Progenitor cell of endocrine pancreas (in vitro differentiated cells): ENCODE results near the gene COX20. TPM values are rescaled to one million over a fixed set of nuclear protein-coding genes. Genes with fewer than 3 reads are reported as not detected.

Experiments used
- DNase-seq: peaks from one replicate; pipeline ENCODE4 v3.0.0; 2021; ENCODE audit warnings: low spot score; ENCODE audit not compliant: unreplicated experiment
- H3K27ac Mint-ChIP-seq: 2 replicates; pipeline ENCODE4 v1.8.0; 2021; ENCODE audit warnings: mild to moderate bottlenecking, moderate library complexity, mixed read lengths
- H3K27me3 Mint-ChIP-seq: 2 replicates; pipeline ENCODE4 v1.8.0; 2021; ENCODE audit warnings: mixed read lengths
- H3K36me3 Mint-ChIP-seq: 2 replicates; pipeline ENCODE4 v1.8.0; 2022; ENCODE audit warnings: mixed read lengths; ENCODE audit not compliant: insufficient read depth
- H3K4me1 Mint-ChIP-seq: 2 replicates; pipeline ENCODE4 v1.8.0; 2021; ENCODE audit warnings: low read depth, mixed read lengths
- H3K4me3 Mint-ChIP-seq: 2 replicates; pipeline ENCODE4 v1.8.0; 2021; ENCODE audit warnings: low read depth, mild to moderate bottlenecking, moderate library complexity, mixed read lengths
- H3K9me3 Mint-ChIP-seq: 2 replicates; pipeline ENCODE4 v1.8.0; 2021; ENCODE audit warnings: low read depth, mixed read lengths
- total RNA-seq: library from RNA; stranded (reverse); gene quantifications from 2 replicates; pipeline ENCODE4 v1.2.1, GENCODE V29; 2021
- TF ChIP-seq, protein P1 (sequence below): fragments of 200-600 bp; sonication (generic); IDR thresholded peaks from one replicate; pipeline ENCODE4 v1.5.0; 2021; ENCODE audit warnings: antibody characterized with exemption, mild to moderate bottlenecking; ENCODE audit not compliant: unreplicated experiment

Gene COX20
- total RNA-seq, 1 donor from 2014 or later = 31.8 TPM

DNA sequence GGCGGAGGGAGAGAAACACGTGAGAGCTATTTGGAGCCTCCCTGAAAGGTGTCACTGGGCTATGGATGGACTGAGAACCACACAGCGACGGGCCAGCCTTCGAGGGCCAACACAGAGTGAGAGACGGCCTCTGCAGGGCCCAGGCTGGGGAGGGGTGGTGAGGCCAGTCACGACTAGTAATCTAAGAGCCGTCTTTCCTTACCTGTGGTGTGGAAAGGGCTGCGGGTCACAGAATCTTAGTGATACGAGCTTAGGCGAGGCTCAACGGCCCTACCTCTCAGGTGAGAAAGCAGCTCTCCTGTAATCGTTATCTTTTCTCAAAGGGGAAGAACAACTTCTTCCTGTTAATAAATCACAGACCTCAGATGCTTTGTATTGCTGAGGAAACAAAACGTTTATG, 33.4 kb upstream of the COX20 start:
- Mint-ChIP-seq H3K27ac (no peak overlapping the region), H3K36me3 (no peaks in the 10 kb centered on the region), H3K9me3 (no peaks in the 10 kb centered on the region), H3K4me3 (no peak overlapping the region), H3K27me3 (no peaks in the 10 kb centered on the region), H3K4me1 (peaks cover 6% of the 10 kb centered on the region)
- TF ChIP-seq, protein P1, sequence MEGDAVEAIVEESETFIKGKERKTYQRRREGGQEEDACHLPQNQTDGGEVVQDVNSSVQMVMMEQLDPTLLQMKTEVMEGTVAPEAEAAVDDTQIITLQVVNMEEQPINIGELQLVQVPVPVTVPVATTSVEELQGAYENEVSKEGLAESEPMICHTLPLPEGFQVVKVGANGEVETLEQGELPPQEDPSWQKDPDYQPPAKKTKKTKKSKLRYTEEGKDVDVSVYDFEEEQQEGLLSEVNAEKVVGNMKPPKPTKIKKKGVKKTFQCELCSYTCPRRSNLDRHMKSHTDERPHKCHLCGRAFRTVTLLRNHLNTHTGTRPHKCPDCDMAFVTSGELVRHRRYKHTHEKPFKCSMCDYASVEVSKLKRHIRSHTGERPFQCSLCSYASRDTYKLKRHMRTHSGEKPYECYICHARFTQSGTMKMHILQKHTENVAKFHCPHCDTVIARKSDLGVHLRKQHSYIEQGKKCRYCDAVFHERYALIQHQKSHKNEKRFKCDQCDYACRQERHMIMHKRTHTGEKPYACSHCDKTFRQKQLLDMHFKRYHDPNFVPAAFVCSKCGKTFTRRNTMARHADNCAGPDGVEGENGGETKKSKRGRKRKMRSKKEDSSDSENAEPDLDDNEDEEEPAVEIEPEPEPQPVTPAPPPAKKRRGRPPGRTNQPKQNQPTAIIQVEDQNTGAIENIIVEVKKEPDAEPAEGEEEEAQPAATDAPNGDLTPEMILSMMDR = no peak
- no peak for DNase-seq

DNA sequence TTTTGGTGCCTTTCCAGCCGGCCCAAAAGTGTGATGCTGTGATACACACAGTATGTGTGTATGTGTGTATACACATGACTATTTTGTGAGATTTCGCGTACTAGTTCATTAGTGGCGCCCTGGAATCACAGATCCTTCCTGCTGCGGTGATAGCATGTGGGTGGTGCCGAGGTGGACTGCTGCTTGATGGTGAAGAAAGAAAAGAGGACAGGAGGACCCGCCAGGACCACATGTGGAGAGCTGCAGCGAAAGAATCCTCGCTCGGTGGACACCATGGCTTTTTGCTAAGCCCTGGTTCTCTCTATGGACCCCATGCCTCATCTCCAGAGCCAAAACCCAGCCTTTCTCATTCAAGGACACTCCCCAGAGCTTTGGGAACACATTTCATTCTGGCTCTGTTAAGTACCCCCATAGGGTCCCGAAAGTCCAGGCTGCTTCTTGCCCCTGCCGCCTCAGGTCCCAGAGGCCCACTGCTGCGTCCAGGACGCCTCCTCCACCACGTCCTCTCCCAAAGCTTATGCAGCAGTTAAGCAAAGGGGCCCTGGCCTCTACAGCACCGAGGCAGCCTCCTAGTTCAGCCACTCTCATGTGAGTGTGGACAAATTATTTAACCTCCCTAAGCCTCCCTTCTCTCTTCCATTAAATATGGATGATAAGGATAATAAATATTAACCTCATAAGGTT, 32.8 kb upstream of the COX20 start:
- Mint-ChIP-seq H3K4me3 (no peak overlapping the region), H3K9me3 (no peaks in the 10 kb centered on the region), H3K27me3 (no peaks in the 10 kb centered on the region), H3K4me1 (peaks cover 6% of the 10 kb centered on the region), H3K36me3 (no peaks in the 10 kb centered on the region), H3K27ac (no peak overlapping the region)
- no peak for DNase-seq
- TF ChIP-seq, protein P1 = no peak

DNA sequence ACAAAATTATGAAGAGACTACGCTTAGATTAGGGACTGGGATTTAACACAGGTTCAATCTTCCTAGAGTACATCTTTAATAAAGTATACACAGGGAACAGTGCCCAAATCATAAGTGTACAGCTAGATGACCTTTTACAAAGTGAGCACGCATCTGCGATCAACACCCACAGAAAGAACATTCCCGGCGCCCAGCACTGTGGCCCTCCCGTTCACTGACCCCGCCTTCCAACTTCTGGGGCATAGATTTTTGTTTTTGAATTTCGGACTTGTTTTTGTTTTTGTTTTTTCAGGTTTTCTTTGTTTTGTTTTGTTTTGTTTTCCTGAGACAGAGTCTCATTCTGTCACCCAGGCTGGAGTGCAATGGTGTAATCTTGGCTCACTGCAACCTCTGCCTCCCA, 30.6 kb upstream of the COX20 start:
- H3K9me3 Mint-ChIP-seq = no peaks in the 10 kb centered on the region

DNA sequence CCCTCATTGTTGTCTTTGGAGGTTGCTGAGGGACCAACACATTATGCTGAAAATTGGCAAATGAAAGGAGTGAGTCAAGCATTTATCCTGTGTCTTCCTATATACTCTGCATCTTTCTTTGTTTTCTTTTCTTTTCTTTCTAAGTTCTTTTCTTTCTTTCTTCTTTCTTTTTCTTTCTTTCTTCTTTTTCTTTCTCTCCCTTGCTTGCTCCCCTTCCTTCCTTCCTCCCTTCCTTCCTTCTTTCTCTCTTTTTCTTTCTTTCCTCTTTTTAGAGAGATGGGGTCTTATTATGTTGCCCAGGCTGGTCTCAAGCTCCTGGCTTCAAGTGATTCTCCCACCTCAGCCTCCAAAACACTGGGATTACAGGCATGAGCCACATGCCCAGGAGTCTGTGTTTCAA, 28.3 kb upstream of the COX20 start:
- peaks cover 3% of the 10 kb centered on the region for H3K4me1 Mint-ChIP-seq
- no peak for DNase-seq
- H3K36me3 Mint-ChIP-seq = no peaks in the 10 kb centered on the region
- no peaks in the 10 kb centered on the region for H3K9me3 Mint-ChIP-seq
- no peak overlapping the region for H3K27ac Mint-ChIP-seq
- TF ChIP-seq, protein P1 = no peak
- H3K4me3 Mint-ChIP-seq = no peak overlapping the region
- peaks cover 2% of the 10 kb centered on the region for H3K27me3 Mint-ChIP-seq

More for the DNA sequence above, 30.6 kb upstream of the COX20 start:
- no peak overlapping the region for H3K4me3 Mint-ChIP-seq
- no peaks in the 10 kb centered on the region for H3K36me3 Mint-ChIP-seq
- no peak overlapping the region for H3K27ac Mint-ChIP-seq
- peaks cover 6% of the 10 kb centered on the region for H3K4me1 Mint-ChIP-seq
- no peaks in the 10 kb centered on the region for H3K27me3 Mint-ChIP-seq
- TF ChIP-seq, protein P1 = no peak
- DNase-seq = no peak

DNA sequence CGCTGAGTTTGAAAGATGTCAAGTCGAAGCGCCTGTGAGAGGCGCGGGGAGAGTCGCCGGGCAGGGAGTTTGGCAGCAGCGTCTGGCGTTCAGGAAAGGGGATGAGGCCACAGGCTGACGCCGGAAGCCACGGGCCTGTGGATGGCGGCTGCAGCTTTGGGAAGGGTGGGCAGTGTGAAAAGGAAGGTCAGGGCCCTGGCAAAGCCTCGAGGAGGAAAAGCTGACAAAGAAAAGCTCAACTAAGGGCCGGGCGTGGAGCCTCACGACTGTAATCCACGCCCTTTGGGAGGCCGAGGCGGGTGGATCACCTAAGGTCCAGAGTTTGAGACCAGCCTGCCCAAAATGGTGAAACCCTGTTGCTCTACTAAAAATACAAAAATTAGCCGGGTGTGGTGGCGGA, 25.2 kb upstream of the COX20 start:
- no peaks in the 10 kb centered on the region for H3K4me1 Mint-ChIP-seq
- H3K27ac Mint-ChIP-seq = no peak overlapping the region
- no peaks in the 10 kb centered on the region for H3K36me3 Mint-ChIP-seq
- H3K27me3 Mint-ChIP-seq = peaks cover 15% of the 10 kb centered on the region
- no peak for DNase-seq
- TF ChIP-seq, protein P1 = no peak
- H3K9me3 Mint-ChIP-seq = no peaks in the 10 kb centered on the region
- H3K4me3 Mint-ChIP-seq = no peak overlapping the region
